ENCODE measurements around the gene KBTBD8. TPM values are rescaled to one million over a fixed set of nuclear protein-coding genes. Genes with fewer than 3 reads are reported as not detected.

KBTBD8 gene
- total and polyA plus RNA-seq, 9 of the 15 experiments (the other 6 are each of a cell fraction or from before 2014, with no cell fraction given), result 2.7 to 9.1 (median 5.6) TPM

DNA sequence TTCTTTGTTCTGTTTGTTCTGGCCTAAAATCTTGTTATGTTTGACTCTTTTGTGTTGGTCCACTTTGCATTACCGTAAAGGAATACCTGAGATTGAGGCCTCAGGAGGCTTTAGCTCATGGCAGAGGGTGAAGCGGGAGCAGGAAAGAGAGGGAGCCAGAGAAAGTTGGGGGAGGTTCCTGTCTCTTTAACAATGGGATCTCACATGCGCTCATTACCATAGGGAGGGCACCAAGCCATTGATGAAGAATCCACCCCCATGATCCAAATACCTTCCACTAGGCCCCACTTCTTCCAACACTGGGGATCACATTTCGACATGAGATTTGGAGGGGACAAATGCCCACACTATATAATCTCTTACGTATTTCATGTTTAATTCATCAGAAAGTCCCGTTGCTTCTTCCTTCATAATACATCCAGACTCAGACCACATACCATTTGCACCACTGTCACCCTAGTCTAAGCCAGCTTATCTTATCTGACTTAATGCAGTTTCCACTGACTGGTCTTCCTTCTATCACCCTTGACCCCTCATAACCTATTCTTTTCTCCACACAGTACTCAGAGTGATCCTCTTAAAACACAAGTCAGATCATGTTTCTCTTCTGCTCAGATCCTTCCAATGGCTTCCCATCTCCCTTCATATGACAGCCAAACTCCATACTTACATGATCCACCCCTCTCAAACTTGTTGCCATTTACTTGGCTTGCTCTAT lies 13.5 kb downstream of the KBTBD8 start (continued):
- TF ChIP-seq ETS2 (tag; IDR thresholded peaks at IDR 0.05; ENCODE audit: borderline replicate concordance, poor library complexity, severe bottlenecking) (no peak), ZNF561 (CRISPR knock-in tag; conservative IDR thresholded peaks at IDR 0.05) (no peak), DNMT1 (IDR thresholded peaks at IDR 0.05) (no peak), MTA1 (IDR thresholded peaks at IDR 0.05; ENCODE audit: borderline replicate concordance) (no peak), MECOM (CRISPR knock-in tag; IDR thresholded peaks at IDR 0.05) (no peak), STAT6 (CRISPR knock-in tag; IDR thresholded peaks at IDR 0.05) (no peak), GTF2F1 (IDR thresholded peaks at IDR 0.05; ENCODE audit: low read depth, low read length) (no peak), RCOR1 (IDR thresholded peaks at IDR 0.05; ENCODE audit: borderline replicate concordance in 1 of 2, low read depth in 2 of 2, low read length in 2 of 2) (peak in 1 of 2 experiments; percentile 68; a peak in 1 of 4 replicates), CC2D1A (IDR thresholded peaks at IDR 0.05) (peak; percentile 53; the same call in 1 of the 2 replicates), ZBTB43 (CRISPR knock-in tag; IDR thresholded peaks at IDR 0.05) (no peak), MXI1 (IDR thresholded peaks at IDR 0.05; ENCODE audit: low read depth, low read length) (no peak), TCF15 (CRISPR knock-in tag; IDR thresholded peaks at IDR 0.05) (no peak), TCF7 (IDR thresholded peaks at IDR 0.05; ENCODE audit: borderline replicate concordance) (no peak)
- TF ChIP-seq, protein P1, sequence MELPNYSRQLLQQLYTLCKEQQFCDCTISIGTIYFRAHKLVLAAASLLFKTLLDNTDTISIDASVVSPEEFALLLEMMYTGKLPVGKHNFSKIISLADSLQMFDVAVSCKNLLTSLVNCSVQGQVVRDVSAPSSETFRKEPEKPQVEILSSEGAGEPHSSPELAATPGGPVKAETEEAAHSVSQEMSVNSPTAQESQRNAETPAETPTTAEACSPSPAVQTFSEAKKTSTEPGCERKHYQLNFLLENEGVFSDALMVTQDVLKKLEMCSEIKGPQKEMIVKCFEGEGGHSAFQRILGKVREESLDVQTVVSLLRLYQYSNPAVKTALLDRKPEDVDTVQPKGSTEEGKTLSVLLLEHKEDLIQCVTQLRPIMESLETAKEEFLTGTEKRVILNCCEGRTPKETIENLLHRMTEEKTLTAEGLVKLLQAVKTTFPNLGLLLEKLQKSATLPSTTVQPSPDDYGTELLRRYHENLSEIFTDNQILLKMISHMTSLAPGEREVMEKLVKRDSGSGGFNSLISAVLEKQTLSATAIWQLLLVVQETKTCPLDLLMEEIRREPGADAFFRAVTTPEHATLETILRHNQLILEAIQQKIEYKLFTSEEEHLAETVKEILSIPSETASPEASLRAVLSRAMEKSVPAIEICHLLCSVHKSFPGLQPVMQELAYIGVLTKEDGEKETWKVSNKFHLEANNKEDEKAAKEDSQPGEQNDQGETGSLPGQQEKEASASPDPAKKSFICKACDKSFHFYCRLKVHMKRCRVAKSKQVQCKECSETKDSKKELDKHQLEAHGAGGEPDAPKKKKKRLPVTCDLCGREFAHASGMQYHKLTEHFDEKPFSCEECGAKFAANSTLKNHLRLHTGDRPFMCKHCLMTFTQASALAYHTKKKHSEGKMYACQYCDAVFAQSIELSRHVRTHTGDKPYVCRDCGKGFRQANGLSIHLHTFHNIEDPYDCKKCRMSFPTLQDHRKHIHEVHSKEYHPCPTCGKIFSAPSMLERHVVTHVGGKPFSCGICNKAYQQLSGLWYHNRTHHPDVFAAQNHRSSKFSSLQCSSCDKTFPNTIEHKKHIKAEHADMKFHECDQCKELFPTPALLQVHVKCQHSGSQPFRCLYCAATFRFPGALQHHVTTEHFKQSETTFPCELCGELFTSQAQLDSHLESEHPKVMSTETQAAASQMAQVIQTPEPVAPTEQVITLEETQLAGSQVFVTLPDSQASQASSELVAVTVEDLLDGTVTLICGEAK (IDR thresholded peaks at IDR 0.05), result no peak
- TF ChIP-seq, protein P1 (CRISPR knock-in tag; IDR thresholded peaks at IDR 0.05), result no peak
